ENCODE results near the gene ACOXL. TPM values are rescaled to one million over a fixed set of nuclear protein-coding genes. Genes with fewer than 3 reads are reported as not detected.

ACOXL gene
- total and polyA plus RNA-seq, 10 of the 15 experiments (the other 5 are each of a cell fraction or from before 2014, with no cell fraction given) = 0.05 to 1.3 (median 0.71) TPM

DNA sequence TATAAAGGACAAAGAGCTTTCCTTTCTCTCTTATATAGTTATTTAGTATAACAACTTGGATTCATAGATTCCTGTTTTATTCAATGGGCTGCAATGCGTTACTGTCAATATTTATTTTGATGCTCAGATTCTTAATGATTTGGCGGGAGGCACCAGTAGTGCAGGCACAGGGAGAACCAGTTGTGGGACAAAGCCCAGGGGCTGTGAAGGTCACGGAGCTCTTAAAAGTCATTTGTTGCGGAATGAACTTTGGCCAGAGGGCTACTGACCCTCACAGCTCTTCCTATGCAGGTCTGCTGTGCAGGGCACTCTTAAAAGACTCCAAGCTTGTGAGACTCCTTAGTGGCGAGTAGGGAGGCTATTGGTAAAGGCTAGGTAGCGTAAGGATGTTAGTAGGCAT, 422.4 kb downstream of the ACOXL start:
- POLR2A ChIA-PET = interaction anchor here (1.4 kb wide), 1 partner anchor 9 kb away, joined by 7 read pairs; no protein-coding TSS in a partner anchor
- H3K36me3 ChIP-seq (ENCODE audit: control insufficient read depth in 2 of 2, insufficient read depth in 2 of 2, low read length in 1 of 2) = peaks cover 0 to 5% of the 10 kb centered on the region in 2 experiments; a peak in 3 of 4 replicates
- H3K4me3 ChIP-seq = no peak overlapping the region
- no TSS peak for BruUV-seq (replicated peaks)
- intact Hi-C loops (cut with micrococcal nuclease; ENCODE audit: unreplicated experiment) (no loop called here), in situ Hi-C loops (cut with MboI) (no loop called here)
- H3K9me3 ChIP-seq (replicated peaks; ENCODE audit: control insufficient read depth, insufficient read depth, low read length) = no peaks in the 10 kb centered on the region
- no peak overlapping the region for H3K27ac ChIP-seq (ENCODE audit: control insufficient read depth, insufficient read depth)
- peaks cover 3% of the 10 kb centered on the region; the same call in 1 of the 2 replicates for H4K20me1 ChIP-seq (ENCODE audit: control insufficient read depth, insufficient read depth)
- DNase-seq (ENCODE audit: low read depth, low spot score) (no peak), ATAC-seq (no peak), FAIRE-seq (no peak)
- H3K9ac ChIP-seq (ENCODE audit: control insufficient read depth, insufficient read depth, low read length) = no peak overlapping the region
- no peak overlapping the region for H2AFZ ChIP-seq (ENCODE audit: control insufficient read depth, low read depth, low read length)
- RAD21 ChIA-PET (ENCODE audit: unreplicated experiment) = interaction anchor here (1.1 to 4.4 kb wide), 2 partner anchors 14 to 40 kb away, joined by 4 to 27 read pairs; no protein-coding TSS in a partner anchor
- H3K4me2 ChIP-seq (ENCODE audit: control insufficient read depth, insufficient read depth) = no peak overlapping the region
- CTCF ChIA-PET = interaction anchor here (2.7 kb wide), 1 partner anchor 9 kb away, joined by 11 read pairs; no protein-coding TSS in a partner anchor
- SMC1A ChIA-PET (ENCODE audit: uncharacterized antibody, unreplicated experiment) = interaction anchor here (0.8 to 1.1 kb wide), 3 partner anchors 9 to 40 kb away, joined by 4 read pairs; no protein-coding TSS in a partner anchor
- no peaks in the 10 kb centered on the region for H3K79me2 ChIP-seq (ENCODE audit: control insufficient read depth, insufficient read depth, low read length)
- H3K27me3 ChIP-seq (replicated peaks in 1 of 2; ENCODE audit: control insufficient read depth in 2 of 2, insufficient read depth in 2 of 2, low read length in 1 of 2) = no peaks in the 10 kb centered on the region
- peaks cover 19% of the 10 kb centered on the region for H3K4me1 ChIP-seq (ENCODE audit: control insufficient read depth, insufficient read depth, low read length)
- WGBS (ENCODE audit: insufficient coverage, insufficient replicate concordance, low lambda C conversion rate, missing lambda C conversion rate) = 66% methylated on average over 6 of the region's 6 CpGs
- TF ChIP-seq, protein P1, sequence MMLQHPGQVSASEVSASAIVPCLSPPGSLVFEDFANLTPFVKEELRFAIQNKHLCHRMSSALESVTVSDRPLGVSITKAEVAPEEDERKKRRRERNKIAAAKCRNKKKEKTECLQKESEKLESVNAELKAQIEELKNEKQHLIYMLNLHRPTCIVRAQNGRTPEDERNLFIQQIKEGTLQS (IDR thresholded peaks at IDR 0.05; ENCODE audit: borderline replicate concordance, extremely low read depth, low read depth, low read length) = no peak
- no peak for TF ChIP-seq LARP7 (IDR thresholded peaks at IDR 0.05)

DNA sequence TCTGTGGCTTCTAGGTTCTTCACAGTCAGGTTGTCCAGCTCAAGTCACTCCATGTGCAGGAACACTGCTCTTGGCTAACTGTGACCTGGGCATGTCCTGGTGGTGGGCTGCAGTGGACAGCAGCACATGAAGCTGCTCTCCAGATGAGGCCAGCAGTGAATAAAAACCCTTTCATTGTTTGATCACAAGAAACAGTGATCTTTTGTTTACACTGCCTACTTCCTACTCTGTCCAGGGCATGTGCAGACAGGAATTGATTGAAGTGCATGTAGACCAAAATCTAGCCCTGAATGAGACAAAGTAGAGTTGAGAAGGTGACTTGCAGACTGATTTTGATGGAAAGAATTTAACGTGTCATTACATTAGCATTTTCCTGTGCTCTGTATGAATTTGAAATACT, 423.2 kb downstream of the ACOXL start:
- ATAC-seq (no peak), FAIRE-seq (no peak), DNase-seq (ENCODE audit: low read depth, low spot score) (no peak)
- in situ Hi-C loops (cut with MboI) (no loop called here), intact Hi-C loops (cut with micrococcal nuclease; ENCODE audit: unreplicated experiment) (no loop called here)
- Histone ChIP-seq H3K4me3 (no peak overlapping the region), H3K9me3 (replicated peaks; ENCODE audit: control insufficient read depth, insufficient read depth, low read length) (no peaks in the 10 kb centered on the region), H3K27me3 (replicated peaks in 1 of 2; ENCODE audit: control insufficient read depth in 2 of 2, insufficient read depth in 2 of 2, low read length in 1 of 2) (no peaks in the 10 kb centered on the region), H3K4me1 (ENCODE audit: control insufficient read depth, insufficient read depth, low read length) (peaks cover 19% of the 10 kb centered on the region), H3K27ac (ENCODE audit: control insufficient read depth, insufficient read depth) (no peak overlapping the region), H3K9ac (ENCODE audit: control insufficient read depth, insufficient read depth, low read length) (no peak overlapping the region), H3K79me2 (ENCODE audit: control insufficient read depth, insufficient read depth, low read length) (no peaks in the 10 kb centered on the region), H3K4me2 (ENCODE audit: control insufficient read depth, insufficient read depth) (no peak overlapping the region), H4K20me1 (ENCODE audit: control insufficient read depth, insufficient read depth) (peaks cover 3% of the 10 kb centered on the region; the same call in 1 of the 2 replicates), H3K36me3 (ENCODE audit: control insufficient read depth in 2 of 2, insufficient read depth in 2 of 2, low read length in 1 of 2) (peaks cover 0 to 5% of the 10 kb centered on the region in 2 experiments; a peak in 3 of 4 replicates), H2AFZ (ENCODE audit: control insufficient read depth, low read depth, low read length) (no peak overlapping the region)
- POLR2A ChIA-PET = interaction anchor here (1.3 to 1.4 kb wide), 2 partner anchors 10 kb away, joined by 3 to 7 read pairs; no protein-coding TSS in a partner anchor
- CTCF ChIA-PET = interaction anchor here (2.7 kb wide), 1 partner anchor 10 kb away, joined by 11 read pairs; no protein-coding TSS in a partner anchor
- RAD21 ChIA-PET (ENCODE audit: unreplicated experiment) = interaction anchor here (1.1 to 4.4 kb wide), 2 partner anchors 13 to 39 kb away, joined by 4 to 27 read pairs; no protein-coding TSS in a partner anchor
- BruUV-seq (replicated peaks) = no TSS peak
- SMC1A ChIA-PET (ENCODE audit: uncharacterized antibody, unreplicated experiment) = interaction anchor here (1.1 to 4.4 kb wide), 7 partner anchors 8 to 44 kb away, joined by 3 to 44 read pairs (median 9); no protein-coding TSS in a partner anchor
- no peak for TF ChIP-seq E4F1 (IDR thresholded peaks at IDR 0.05; ENCODE audit: borderline replicate concordance, partially characterized antibody)
- no peak for TF ChIP-seq CHD2 (IDR thresholded peaks at IDR 0.05; ENCODE audit: borderline replicate concordance, low read depth, low read length)
- TF ChIP-seq YY1 (IDR thresholded peaks at IDR 0.05; ENCODE audit: low read depth, low read length) = no peak
- TF ChIP-seq, protein P2, sequence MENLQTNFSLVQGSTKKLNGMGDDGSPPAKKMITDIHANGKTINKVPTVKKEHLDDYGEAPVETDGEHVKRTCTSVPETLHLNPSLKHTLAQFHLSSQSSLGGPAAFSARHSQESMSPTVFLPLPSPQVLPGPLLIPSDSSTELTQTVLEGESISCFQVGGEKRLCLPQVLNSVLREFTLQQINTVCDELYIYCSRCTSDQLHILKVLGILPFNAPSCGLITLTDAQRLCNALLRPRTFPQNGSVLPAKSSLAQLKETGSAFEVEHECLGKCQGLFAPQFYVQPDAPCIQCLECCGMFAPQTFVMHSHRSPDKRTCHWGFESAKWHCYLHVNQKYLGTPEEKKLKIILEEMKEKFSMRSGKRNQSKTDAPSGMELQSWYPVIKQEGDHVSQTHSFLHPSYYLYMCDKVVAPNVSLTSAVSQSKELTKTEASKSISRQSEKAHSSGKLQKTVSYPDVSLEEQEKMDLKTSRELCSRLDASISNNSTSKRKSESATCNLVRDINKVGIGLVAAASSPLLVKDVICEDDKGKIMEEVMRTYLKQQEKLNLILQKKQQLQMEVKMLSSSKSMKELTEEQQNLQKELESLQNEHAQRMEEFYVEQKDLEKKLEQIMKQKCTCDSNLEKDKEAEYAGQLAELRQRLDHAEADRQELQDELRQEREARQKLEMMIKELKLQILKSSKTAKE (IDR thresholded peaks at IDR 0.05; ENCODE audit: low read depth, poor library complexity, severe bottlenecking) = no peak
- no peak for TF ChIP-seq POU2F2 (IDR thresholded peaks at IDR 0.05; ENCODE audit: borderline replicate concordance, low read depth, low read length)
- TF ChIP-seq, protein P3, sequence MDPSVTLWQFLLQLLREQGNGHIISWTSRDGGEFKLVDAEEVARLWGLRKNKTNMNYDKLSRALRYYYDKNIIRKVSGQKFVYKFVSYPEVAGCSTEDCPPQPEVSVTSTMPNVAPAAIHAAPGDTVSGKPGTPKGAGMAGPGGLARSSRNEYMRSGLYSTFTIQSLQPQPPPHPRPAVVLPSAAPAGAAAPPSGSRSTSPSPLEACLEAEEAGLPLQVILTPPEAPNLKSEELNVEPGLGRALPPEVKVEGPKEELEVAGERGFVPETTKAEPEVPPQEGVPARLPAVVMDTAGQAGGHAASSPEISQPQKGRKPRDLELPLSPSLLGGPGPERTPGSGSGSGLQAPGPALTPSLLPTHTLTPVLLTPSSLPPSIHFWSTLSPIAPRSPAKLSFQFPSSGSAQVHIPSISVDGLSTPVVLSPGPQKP (IDR thresholded peaks at IDR 0.05; ENCODE audit: low read depth, low read length) = no peak
- TF ChIP-seq ZBED1 (IDR thresholded peaks at IDR 0.05; ENCODE audit: borderline replicate concordance) = no peak
- TF ChIP-seq TCF7 (IDR thresholded peaks at IDR 0.05; ENCODE audit: borderline replicate concordance) = no peak
- 24% methylated on average over 1 of the region's 1 CpG for WGBS (ENCODE audit: insufficient coverage, insufficient replicate concordance, low lambda C conversion rate, missing lambda C conversion rate)

All from GM12878 (cell line).